MM.1S (cell line): ENCODE data around the gene SEMA3D.

Source experiments
- DNase-seq: peaks from one replicate; pipeline ENCODE4 v3.0.0-alpha.2; 2015
- H2AFZ ChIP-seq: fragments of 300-600 bp; sonication (generic); 2 replicates; pipeline ENCODE4 v1.6.0; 2016; ENCODE audit warnings: antibody characterized with exemption, low read length
- H3F3A ChIP-seq: fragments of 300-600 bp; sonication (generic); 2 replicates; pipeline ENCODE4 v1.6.1; 2016; ENCODE audit warnings: mild to moderate bottlenecking, antibody characterized with exemption, low read length, moderate library complexity, mixed read lengths; ENCODE audit not compliant: insufficient read depth
- H3K27ac ChIP-seq: fragments of 300-600 bp; sonication (generic); 2 replicates; pipeline ENCODE4 v1.5.1; 2016; ENCODE audit warnings: mild to moderate bottlenecking, low read length
- H3K27me3 ChIP-seq: fragments of 300-600 bp; sonication (generic); replicated peaks from 2 replicates; pipeline ENCODE4 v1.6.0; 2016; ENCODE audit warnings: low read length; ENCODE audit not compliant: insufficient read depth
- H3K36me3 ChIP-seq: fragments of 300-600 bp; sonication (generic); replicated peaks from 2 replicates; pipeline ENCODE4 v1.6.1; 2016; ENCODE audit warnings: mild to moderate bottlenecking, low read length, mixed read lengths; ENCODE audit not compliant: insufficient read depth
- H3K4me1 ChIP-seq: fragments of 300-600 bp; sonication (generic); 2 replicates; pipeline ENCODE4 v1.6.1; 2016; ENCODE audit warnings: low read length, mixed read lengths
- H3K4me2 ChIP-seq: fragments of 300-600 bp; sonication (generic); 2 replicates; pipeline ENCODE4 v1.6.0; 2016; ENCODE audit warnings: low read depth, low read length
- H3K4me3 ChIP-seq: fragments of 300-600 bp; sonication (generic); 2 replicates; pipeline ENCODE4 v1.5.1; 2016; ENCODE audit warnings: low read length, mixed read lengths
- H3K79me2 ChIP-seq: fragments of 300-600 bp; sonication (generic); 2 replicates; pipeline ENCODE4 v1.6.1; 2016; ENCODE audit warnings: mixed run types, low read length, mixed read lengths
- H3K9ac ChIP-seq: fragments of 300-600 bp; sonication (generic); 2 replicates; pipeline ENCODE4 v1.6.1; 2016; ENCODE audit warnings: low read length, mixed read lengths
- H3K9me2 ChIP-seq: fragments of 300-600 bp; sonication (generic); replicated peaks from 2 replicates; pipeline ENCODE4 v1.6.1; 2016; ENCODE audit warnings: mild to moderate bottlenecking, low read length, mixed read lengths; ENCODE audit not compliant: insufficient read depth
- H3K9me3 ChIP-seq: fragments of 300-600 bp; sonication (generic); replicated peaks from 2 replicates; pipeline ENCODE4 v1.6.1; 2016; ENCODE audit warnings: mild to moderate bottlenecking, low read length, mixed read lengths; ENCODE audit not compliant: insufficient read depth
- H4K20me1 ChIP-seq: fragments of 300-600 bp; sonication (generic); 2 replicates; pipeline ENCODE4 v1.6.1; 2016; ENCODE audit warnings: mild to moderate bottlenecking, low read length, moderate library complexity, mixed read lengths; ENCODE audit not compliant: insufficient read depth
- EZH2 ChIP-seq: fragments of 300-600 bp; sonication (generic); optimal IDR thresholded peaks from 2 replicates; pipeline ENCODE3; 2017; ENCODE audit warnings: low read depth, mild to moderate bottlenecking, antibody characterized with exemption, low read length, mixed read lengths
- EZH2phosphoT487 ChIP-seq: fragments of 300-600 bp; sonication (generic); IDR thresholded peaks from 2 replicates; pipeline ENCODE4 v1.6.1; 2018; ENCODE audit warnings: antibody characterized with exemption, low read length
- TF ChIP-seq, protein P1 (sequence below): fragments of 300-600 bp; sonication (generic); IDR thresholded peaks from 2 replicates; pipeline ENCODE4 v1.5.1; 2016; ENCODE audit warnings: antibody characterized with exemption, low read length, mixed read lengths

The SEMA3D gene

DNA sequence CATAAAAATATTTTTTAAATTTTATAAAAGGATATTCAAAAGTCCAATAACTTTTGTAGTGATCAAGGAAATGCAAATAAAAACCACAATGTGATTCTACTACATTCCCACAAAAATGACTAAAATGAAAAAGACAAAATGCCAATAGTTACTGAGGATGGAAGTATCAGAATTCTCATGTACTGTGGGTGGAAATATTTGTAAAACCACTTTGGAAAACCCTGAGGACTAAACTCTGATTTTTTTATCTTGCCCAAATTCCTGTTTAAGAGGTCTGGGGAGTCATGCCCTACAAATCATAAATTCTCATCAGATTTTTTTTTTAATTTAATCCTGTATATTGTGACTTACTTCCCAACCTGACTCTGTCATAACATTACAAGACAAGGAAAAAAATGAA lies 9.8 kb upstream of the SEMA3D start:
- Histone ChIP-seq H3K79me2 (no peaks in the 10 kb centered on the region), H3K9me2 (no peaks in the 10 kb centered on the region), H3K36me3 (no peaks in the 10 kb centered on the region), H3K4me1 (no peaks in the 10 kb centered on the region), H3K27me3 (no peaks in the 10 kb centered on the region), H2AFZ (no peak overlapping the region), H3K4me3 (no peak overlapping the region), H3K9ac (no peak overlapping the region), H3K27ac (no peak overlapping the region), H4K20me1 (no peaks in the 10 kb centered on the region), H3K4me2 (no peak overlapping the region), H3F3A (no peaks in the 10 kb centered on the region), H3K9me3 (no peaks in the 10 kb centered on the region)
- DNase-seq = no peak
- TF ChIP-seq EZH2phosphoT487 = no peak
- TF ChIP-seq, protein P1, sequence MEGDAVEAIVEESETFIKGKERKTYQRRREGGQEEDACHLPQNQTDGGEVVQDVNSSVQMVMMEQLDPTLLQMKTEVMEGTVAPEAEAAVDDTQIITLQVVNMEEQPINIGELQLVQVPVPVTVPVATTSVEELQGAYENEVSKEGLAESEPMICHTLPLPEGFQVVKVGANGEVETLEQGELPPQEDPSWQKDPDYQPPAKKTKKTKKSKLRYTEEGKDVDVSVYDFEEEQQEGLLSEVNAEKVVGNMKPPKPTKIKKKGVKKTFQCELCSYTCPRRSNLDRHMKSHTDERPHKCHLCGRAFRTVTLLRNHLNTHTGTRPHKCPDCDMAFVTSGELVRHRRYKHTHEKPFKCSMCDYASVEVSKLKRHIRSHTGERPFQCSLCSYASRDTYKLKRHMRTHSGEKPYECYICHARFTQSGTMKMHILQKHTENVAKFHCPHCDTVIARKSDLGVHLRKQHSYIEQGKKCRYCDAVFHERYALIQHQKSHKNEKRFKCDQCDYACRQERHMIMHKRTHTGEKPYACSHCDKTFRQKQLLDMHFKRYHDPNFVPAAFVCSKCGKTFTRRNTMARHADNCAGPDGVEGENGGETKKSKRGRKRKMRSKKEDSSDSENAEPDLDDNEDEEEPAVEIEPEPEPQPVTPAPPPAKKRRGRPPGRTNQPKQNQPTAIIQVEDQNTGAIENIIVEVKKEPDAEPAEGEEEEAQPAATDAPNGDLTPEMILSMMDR = no peak
- TF ChIP-seq EZH2 = no peak

DNA sequence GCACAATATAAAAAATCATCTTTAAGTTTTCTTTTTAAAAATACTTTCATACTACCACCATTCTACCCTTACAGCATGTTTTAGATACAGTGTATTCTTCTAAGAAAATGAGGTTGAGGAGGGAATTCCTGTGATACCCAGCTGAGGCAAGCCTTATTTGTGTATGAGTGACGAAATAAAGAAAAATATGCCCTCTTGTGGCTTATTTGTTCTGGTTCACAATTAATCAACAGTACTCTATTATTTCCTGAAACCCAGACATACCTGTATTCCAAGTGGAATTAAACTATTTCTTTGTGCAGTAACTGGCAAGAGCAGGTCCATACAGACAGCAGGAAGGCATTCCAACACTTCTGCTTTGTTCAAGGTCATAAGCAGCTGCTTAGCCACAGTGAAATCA lies 4.5 kb upstream of the SEMA3D start:
- H3K79me2 ChIP-seq = no peaks in the 10 kb centered on the region
- no peaks in the 10 kb centered on the region for H3K9me2 ChIP-seq
- H3K4me1 ChIP-seq = no peaks in the 10 kb centered on the region
- H3K4me3 ChIP-seq = no peak overlapping the region
- no peaks in the 10 kb centered on the region for H3K27me3 ChIP-seq
- no peak overlapping the region for H3K9ac ChIP-seq
- H4K20me1 ChIP-seq = no peaks in the 10 kb centered on the region
- H2AFZ ChIP-seq = no peak overlapping the region
- H3F3A ChIP-seq = peaks cover 4% of the 10 kb centered on the region; the same call in 1 of the 2 replicates
- H3K36me3 ChIP-seq = no peaks in the 10 kb centered on the region
- DNase-seq = peak; percentile 19
- no peak for TF ChIP-seq EZH2
- no peak for TF ChIP-seq EZH2phosphoT487
- TF ChIP-seq, protein P1 = peak; percentile 35
- no peak overlapping the region for H3K4me2 ChIP-seq
- no peaks in the 10 kb centered on the region for H3K9me3 ChIP-seq
- no peak overlapping the region for H3K27ac ChIP-seq

DNA sequence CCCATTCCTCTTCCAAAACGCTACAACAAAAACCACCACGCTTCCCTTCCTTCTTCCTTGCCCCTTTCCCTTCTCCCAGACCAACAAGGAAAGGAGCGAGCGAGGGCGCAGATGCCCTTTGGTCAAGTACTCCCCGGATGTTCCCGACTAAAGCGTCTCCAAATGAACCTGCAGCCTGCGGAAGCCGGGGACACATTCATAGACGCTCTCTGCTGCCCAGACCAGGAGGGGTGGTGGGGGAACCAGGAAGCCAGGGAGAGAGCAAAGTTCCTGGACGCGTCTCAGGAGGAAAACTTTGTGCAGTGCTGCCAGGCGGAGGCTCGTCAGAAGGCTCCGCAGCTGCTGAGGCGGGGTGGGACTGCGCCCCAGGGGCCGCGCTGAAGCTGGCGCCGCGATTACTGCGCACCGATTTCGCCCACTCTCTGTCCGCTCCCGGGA lies 754 bp downstream of the SEMA3D start:
- Histone ChIP-seq H3K9me3 (no peaks in the 10 kb centered on the region), H3F3A (peaks cover 4% of the 10 kb centered on the region; the same call in 1 of the 2 replicates), H3K36me3 (no peaks in the 10 kb centered on the region), H3K4me2 (peak overlapping the region; percentile 99), H3K27ac (no peak overlapping the region), H3K9me2 (no peaks in the 10 kb centered on the region), H4K20me1 (no peaks in the 10 kb centered on the region), H3K79me2 (no peaks in the 10 kb centered on the region), H3K9ac (no peak overlapping the region; the same call in 1 of the 2 replicates), H3K4me1 (no peaks in the 10 kb centered on the region), H3K4me3 (peak overlapping the region; percentile 73), H3K27me3 (0 out of 2 replicates have a peak, but pooled peaks cover 6% of the 10 kb centered on the region), H2AFZ (peak overlapping the region; percentile 73)
- DNase-seq = no peak
- TF ChIP-seq, protein P1 = no peak
- TF ChIP-seq EZH2phosphoT487 (no peak), EZH2 (no peak)
